Ovary (tissue), 9 donors: ENCODE measurements around the gene MYBPC2. TPM values are rescaled to one million over a fixed set of nuclear protein-coding genes. Genes with fewer than 3 reads are reported as not detected.

Experiments used
- DNase-seq, 5 donors: peaks; one replicate each; pipeline ENCODE4 v3.0.0-alpha.2; 2019 to 2020
- H3K27ac ChIP-seq, 2 donors: fragments of 200-600 bp; one replicate each; pipeline versions ENCODE4 v1.5.1 to v1.8.0; 2019 to 2022
- H3K27me3 ChIP-seq: fragments of 200-600 bp; one replicate; pipeline ENCODE4 v1.8.0; 2022
- H3K36me3 ChIP-seq: fragments of 200-600 bp; sonication (generic); one replicate; pipeline ENCODE4 v1.5.1; 2019
- H3K4me1 ChIP-seq: one replicate; pipeline ENCODE4 v1.8.1; 2013; ENCODE audit warnings: mild to moderate bottlenecking, moderate library complexity; ENCODE audit not compliant: insufficient read depth
- H3K4me3 ChIP-seq: fragments of 200-600 bp; sonication (generic); one replicate; pipeline ENCODE4 v1.5.1; 2017
- H3K9me3 ChIP-seq, 2 donors: fragments of 200-600 bp in 1 of 2; sonication (generic) in 1 of 2; one replicate each; pipeline versions ENCODE4 v1.5.1 to v1.8.1; 2013 to 2019; ENCODE audit warnings: mild to moderate bottlenecking in 1 of 2, moderate library complexity in 1 of 2
- CTCF ChIP-seq, 3 donors: fragments of 450-650 bp in 2 of 3; fragments of 200-600 bp in 1 of 3; IDR thresholded peaks; one replicate each; pipeline versions ENCODE4 v1.5.1 to v1.8.0; 2016 to 2022; ENCODE audit warnings: antibody characterized with exemption in 3 of 3, mild to moderate bottlenecking in 1 of 3
- EP300 ChIP-seq: sonication (generic); formaldehyde crosslinking; IDR thresholded peaks from one replicate; pipeline ENCODE4 v1.6.1; 2017; ENCODE audit warnings: antibody characterized with exemption
- POLR2A ChIP-seq: fragments of 450-650 bp; IDR thresholded peaks from one replicate; pipeline ENCODE4 v1.6.1; 2017; ENCODE audit warnings: antibody characterized with exemption, mild to moderate bottlenecking, moderate library complexity
- WGBS, 3 donors: extraction: QIAGEN DNeasy Blood & Tissue Kit in 1 of 3; methylation state at CpG; one replicate each; pipeline versions ENCODE4 v1.1.5 to v1.1.7; 2013 to 2017; 5-methylcytosine and 5-hydroxymethylcytosine counted together
- intact Hi-C, 4 donors: fragments of 100-400 bp; cut with DNase I; formaldehyde crosslinking; loops; one replicate each; pipeline versions ENCODE4 v1.11.0 to v1.15.1; 2022 to 2023
- polyA plus RNA-seq, 2 donors: library from polyadenylated mRNA; stranded (reverse); fragments of 200-250 nt in 1 of 2; fragments of 350-450 nt in 1 of 2; fragmentation: Illumina TruSeq in 1 of 2; extraction: RNeasy Lipid Tissue Mini Kit (QIAGEN cat#74804) in 1 of 2; gene quantifications; one replicate each; pipeline ENCODE4 v1.2.3, GENCODE V29; 2013 to 2014
- total RNA-seq, 7 donors: library from RNA; depleted of rRNA in 2 of 7; stranded (reverse); fragments of >200 nt in 2 of 7; fragmentation: NEBNext Ultra II Directional in 3 of 7; extraction: Animal tissue kit (Norgen Biotek cat#: 25700) in 3 of 7; gene quantifications; one replicate each; pipeline versions ENCODE4 v1.1.0 to v1.2.4, GENCODE V29; 2016 to 2023
- donor health status: DM: no; HTN: no; CAD: no; lungs with moderate emphysema.
- donor health status: DM: no; HTN: no; CAD: no.
- donor health status: Bipolar disorder and iron deficiency.
- donor health status: DM: yes; HTN: yes; CAD: no.
- donor health status: DM: no; HTN: no; CAD: no.
- donor health status: DM: yes; HTN: yes; CAD: no.

MYBPC2 gene
- total and polyA plus RNA-seq, 9 donors: 0.05 to 0.28 (median 0.10) TPM; not detected in 5

- H3K4me3 ChIP-seq: no peak overlapping the region
- no peaks in the 10 kb centered on the region for H3K4me1 ChIP-seq
- intact Hi-C loops: no loop called here
- 76 to 84% (median 79%) methylated on average over 18 of the region's 18 CpGs for WGBS, 3 donors
- no peaks in the 10 kb centered on the region for H3K36me3 ChIP-seq
- H3K27ac ChIP-seq: no peak overlapping the region
- H3K27me3 ChIP-seq: no peaks in the 10 kb centered on the region
- H3K9me3 ChIP-seq: no peaks in the 10 kb centered on the region
- DNase-seq: no peak
- TF ChIP-seq CTCF (IDR thresholded peaks at IDR 0.05) (no peak), POLR2A (no peak), EP300 (no peak)
Observed at GRCh38 chr19:50422397-50423278, 10.1 kb upstream of the MYBPC2 start.

GRCh38 chr19:50423279-50424113 lies 9.2 kb upstream of the MYBPC2 start:
- Histone ChIP-seq H3K36me3 (no peaks in the 10 kb centered on the region), H3K4me1 (peaks cover 3% of the 10 kb centered on the region), H3K27ac (no peak overlapping the region), H3K9me3 (no peaks in the 10 kb centered on the region), H3K27me3 (no peaks in the 10 kb centered on the region), H3K4me3 (no peak overlapping the region)
- WGBS, 3 donors: 68 to 77% (median 71%) methylated on average over 22 of the region's 22 CpGs
- DNase-seq: no peak
- intact Hi-C loops: no loop called here
- no peak for TF ChIP-seq CTCF (IDR thresholded peaks at IDR 0.05)
- TF ChIP-seq EP300: no peak
- no peak for TF ChIP-seq POLR2A

GRCh38 chr19:50425581-50425980 lies 7.1 kb upstream of the MYBPC2 start:
- WGBS, 3 donors: 59 to 79% (median 73%) methylated on average over 7 of the region's 7 CpGs
- TF ChIP-seq POLR2A: no peak
- no peak for TF ChIP-seq EP300
- no peak for TF ChIP-seq CTCF (IDR thresholded peaks at IDR 0.05)
- Histone ChIP-seq H3K4me3 (no peak overlapping the region), H3K36me3 (no peaks in the 10 kb centered on the region), H3K9me3 (no peaks in the 10 kb centered on the region), H3K27ac (no peak overlapping the region), H3K4me1 (peaks cover 3% of the 10 kb centered on the region), H3K27me3 (no peaks in the 10 kb centered on the region)
- intact Hi-C loops: no loop called here
- no peak for DNase-seq

GRCh38 chr19:50427318-50427925 lies 5.3 kb upstream of the MYBPC2 start:
- Histone ChIP-seq H3K9me3 (no peaks in the 10 kb centered on the region), H3K4me1 (peaks cover 3% of the 10 kb centered on the region), H3K4me3 (no peak overlapping the region), H3K36me3 (no peaks in the 10 kb centered on the region), H3K27ac (no peak overlapping the region), H3K27me3 (no peaks in the 10 kb centered on the region)
- 70 to 75% (median 73%) methylated on average over 26 of the region's 26 CpGs for WGBS, 3 donors
- DNase-seq: no peak
- intact Hi-C loops: no loop called here
- TF ChIP-seq EP300 (no peak), POLR2A (no peak), CTCF (IDR thresholded peaks at IDR 0.05) (no peak)
